ENCODE results near the gene LAYN. TPM values are rescaled to one million over a fixed set of nuclear protein-coding genes. Genes with fewer than 3 reads are reported as not detected.

LAYN gene, protein sequence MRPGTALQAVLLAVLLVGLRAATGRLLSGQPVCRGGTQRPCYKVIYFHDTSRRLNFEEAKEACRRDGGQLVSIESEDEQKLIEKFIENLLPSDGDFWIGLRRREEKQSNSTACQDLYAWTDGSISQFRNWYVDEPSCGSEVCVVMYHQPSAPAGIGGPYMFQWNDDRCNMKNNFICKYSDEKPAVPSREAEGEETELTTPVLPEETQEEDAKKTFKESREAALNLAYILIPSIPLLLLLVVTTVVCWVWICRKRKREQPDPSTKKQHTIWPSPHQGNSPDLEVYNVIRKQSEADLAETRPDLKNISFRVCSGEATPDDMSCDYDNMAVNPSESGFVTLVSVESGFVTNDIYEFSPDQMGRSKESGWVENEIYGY
- 20.8 and 34.7 TPM in 2 replicates for total RNA-seq

DNA sequence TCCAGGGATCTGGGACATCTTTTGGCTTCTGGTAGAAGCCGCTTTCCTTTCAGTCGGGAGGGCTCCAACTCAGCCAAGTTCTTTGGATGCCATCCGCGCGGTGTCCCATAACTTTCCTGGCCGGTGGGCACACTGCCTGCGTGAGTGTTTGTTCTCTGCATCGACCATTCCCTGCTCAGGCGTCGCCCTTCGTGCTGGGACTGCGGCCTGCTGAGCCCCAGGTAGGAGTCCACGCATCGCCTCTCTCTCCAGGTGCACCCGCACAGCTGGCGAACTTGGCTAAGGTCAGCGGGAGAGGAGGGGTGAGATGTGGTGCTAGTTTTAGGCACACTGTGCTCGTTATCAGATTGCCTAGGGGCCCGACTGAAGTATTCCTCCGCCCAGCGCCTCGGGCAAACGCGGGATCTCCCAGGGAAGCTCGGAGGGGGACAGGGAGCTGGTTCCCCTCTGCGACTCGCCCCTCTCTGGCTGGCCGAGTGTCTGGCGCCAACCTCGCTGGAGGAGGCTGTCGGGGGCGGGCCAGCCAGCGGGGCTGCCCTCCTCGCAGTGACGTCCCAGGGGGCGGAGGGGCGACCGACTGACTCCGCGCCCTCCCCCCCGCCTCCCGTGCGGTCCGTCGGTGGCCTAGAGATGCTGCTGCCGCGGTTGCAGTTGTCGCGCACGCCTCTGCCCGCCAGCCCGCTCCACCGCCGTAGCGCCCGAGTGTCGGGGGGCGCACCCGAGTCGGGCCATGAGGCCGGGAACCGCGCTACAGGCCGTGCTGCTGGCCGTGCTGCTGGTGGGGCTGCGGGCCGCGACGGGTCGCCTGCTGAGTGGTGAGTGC is at the start of gene LAYN:
Gene LAYN, plus strand, starts transcription at position 607 of the 823 bp plus-strand sequence. Its CDS starts 124 bp downstream, at position 731.
- TF ChIP-seq CTCF (conservative IDR thresholded peaks at IDR 0.05; ENCODE audit: low read depth, low read length): no peak
- H3K4me3 ChIP-seq (ENCODE audit: low read depth, low read length): peak within 1 kb of the TSS; percentile 40
- no peak for DNase-seq (ENCODE audit: low read depth)

GRCh38 chr11:111494040-111494439 is 46.5 kb upstream of the LAYN start:
- no peak for DNase-seq (ENCODE audit: low read depth)
- no peak for TF ChIP-seq CTCF (conservative IDR thresholded peaks at IDR 0.05; ENCODE audit: low read depth, low read length)
- no peak overlapping the region for H3K4me3 ChIP-seq (ENCODE audit: low read depth, low read length)

DNA sequence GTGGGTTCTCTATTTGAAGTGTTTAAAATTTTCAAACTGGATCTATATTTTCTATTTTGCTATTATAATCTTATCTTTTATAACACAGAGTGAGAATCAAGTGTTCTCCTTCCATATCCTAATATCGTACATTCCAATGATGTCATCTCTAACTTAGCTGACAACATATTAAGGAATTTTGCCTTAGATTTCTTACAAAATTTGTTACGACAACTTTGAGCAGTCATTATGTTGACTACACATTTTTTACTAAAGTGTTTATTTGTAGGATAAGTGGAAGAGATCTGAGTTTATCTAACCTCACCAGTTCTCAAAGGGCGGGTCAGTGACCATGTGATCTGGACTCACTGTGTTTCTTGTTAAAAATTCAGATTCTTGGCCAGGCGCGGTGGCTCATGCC is 41.0 kb upstream of the LAYN start:
- H3K4me3 ChIP-seq (ENCODE audit: low read depth, low read length): no peak overlapping the region
- no peak for TF ChIP-seq CTCF (conservative IDR thresholded peaks at IDR 0.05; ENCODE audit: low read depth, low read length)
- no peak for DNase-seq (ENCODE audit: low read depth)

DNA sequence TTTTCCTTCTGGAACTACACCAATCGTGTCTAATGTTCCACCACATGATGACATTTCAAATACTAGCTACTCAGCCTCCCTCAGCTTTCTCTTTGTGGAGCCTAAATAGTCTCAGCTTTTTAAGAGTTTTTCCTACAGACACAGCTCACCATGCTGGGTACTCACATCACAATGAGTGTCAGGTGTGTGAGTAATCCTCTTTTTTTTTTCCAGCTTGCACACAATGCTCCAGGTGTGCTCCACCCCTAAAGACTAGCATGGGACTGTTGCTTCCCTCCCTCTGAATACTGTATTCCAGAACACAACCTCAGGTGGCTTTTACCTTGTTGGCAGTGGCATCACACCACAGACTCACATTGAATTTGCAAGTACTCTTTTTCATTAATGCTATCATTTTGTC is 40.0 kb upstream of the LAYN start:
- DNase-seq (ENCODE audit: low read depth): no peak
- no peak for TF ChIP-seq CTCF (conservative IDR thresholded peaks at IDR 0.05; ENCODE audit: low read depth, low read length)
- no peak overlapping the region for H3K4me3 ChIP-seq (ENCODE audit: low read depth, low read length)

DNA sequence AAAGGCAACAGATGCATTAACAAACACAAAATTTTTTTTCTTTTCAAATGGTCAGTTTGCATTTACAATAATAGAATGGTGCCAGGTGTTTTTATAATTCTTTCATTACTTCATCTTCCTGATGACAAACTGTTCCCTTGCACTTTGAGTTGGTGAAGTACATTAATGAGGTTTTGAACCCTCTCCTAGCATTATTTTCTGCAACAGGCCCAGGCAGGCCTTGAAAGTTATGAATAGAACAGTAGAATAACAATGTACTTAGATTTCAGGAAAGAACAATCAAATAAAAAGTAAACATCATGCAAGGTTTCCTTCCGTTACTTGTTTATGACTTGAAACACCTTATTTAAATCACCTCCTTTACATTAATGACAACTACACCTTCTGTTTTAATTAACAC is 37.9 kb upstream of the LAYN start:
- DNase-seq (ENCODE audit: low read depth): no peak
- no peak for TF ChIP-seq CTCF (conservative IDR thresholded peaks at IDR 0.05; ENCODE audit: low read depth, low read length)

DNA sequence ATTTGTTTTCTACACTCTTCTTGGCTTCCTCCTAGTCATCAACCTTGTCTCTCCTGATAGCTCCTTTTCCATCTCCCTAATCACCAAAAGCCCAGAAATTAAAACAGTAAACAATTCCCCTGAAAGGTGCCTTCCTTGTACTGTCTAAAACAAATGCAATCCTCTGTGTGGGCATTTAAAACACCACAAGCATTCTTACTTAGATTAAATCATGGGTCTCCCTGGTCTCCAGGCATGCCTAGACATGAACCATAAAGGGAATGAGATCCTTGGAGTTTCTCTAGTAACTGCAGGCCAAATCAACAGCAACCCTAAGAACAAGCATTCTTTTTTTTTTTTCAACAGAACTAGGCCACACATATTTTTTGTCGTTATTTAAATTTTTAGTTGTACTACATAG is 30.2 kb upstream of the LAYN start:
- H3K4me3 ChIP-seq (ENCODE audit: low read depth, low read length): no peak overlapping the region
- DNase-seq (ENCODE audit: low read depth): no peak
- TF ChIP-seq CTCF (conservative IDR thresholded peaks at IDR 0.05; ENCODE audit: low read depth, low read length): no peak

More for the DNA sequence above, 37.9 kb upstream of the LAYN start:
- H3K4me3 ChIP-seq (ENCODE audit: low read depth, low read length): no peak overlapping the region

Data from epithelial cell of proximal tubule (primary cell).